MCF 10A (cell line): ENCODE results near the gene RPH3AL. TPM values are rescaled to one million over a fixed set of nuclear protein-coding genes. Genes with fewer than 3 reads are reported as not detected.
"Not testable (repeated sequence)": the region's sequence is repeated elsewhere in the genome, so short reads cannot be mapped to it uniquely, and the experiment has no call there.

Experiments used
- BruUV-seq: library from RNA; stranded (reverse); fragments of 400-500 nt; replicated peaks from 2 replicates; lab custom pipeline; 2021; lab: Mats Ljungman, UMichigan
- CTCF ChIA-PET: fragments of 300-600 bp; sonication (Branson Sonifier 250); formaldehyde crosslinking; extraction: SDS; loops from one replicate; lab custom pipeline; 2021; ENCODE audit warnings: antibody characterized with exemption, inconsistent platforms; lab: Yijun Ruan, JAX
- POLR2A ChIA-PET: fragments of 300-600, 350-650 bp; sonication (Branson Sonifier 250); formaldehyde crosslinking; extraction: SDS; loops from one replicate; lab custom pipeline; 2020; ENCODE audit warnings: antibody characterized with exemption, inconsistent platforms; lab: Yijun Ruan, JAX
- DNase-seq: peaks from one replicate; pipeline ENCODE4 v3.0.0-alpha.2; 2018; ENCODE audit not compliant: unreplicated experiment
- H3K27ac Mint-ChIP-seq: one replicate; pipeline ENCODE4 v1.8.0; 2022; ENCODE audit warnings: mild to moderate bottlenecking, low read depth, mixed read lengths; ENCODE audit not compliant: unreplicated experiment
- H3K27me3 Mint-ChIP-seq: one replicate; pipeline ENCODE4 v1.8.0; 2022; ENCODE audit warnings: mixed read lengths; ENCODE audit not compliant: insufficient read depth, unreplicated experiment
- H3K36me3 Mint-ChIP-seq: one replicate; pipeline ENCODE4 v1.8.0; 2022; ENCODE audit warnings: mild to moderate bottlenecking, moderate library complexity, mixed read lengths; ENCODE audit not compliant: insufficient read depth, unreplicated experiment
- H3K4me1 Mint-ChIP-seq: one replicate; pipeline ENCODE4 v1.8.0; 2022; ENCODE audit warnings: mixed read lengths; ENCODE audit not compliant: insufficient read depth, unreplicated experiment
- H3K4me3 Mint-ChIP-seq: one replicate; pipeline ENCODE4 v1.8.0; 2022; ENCODE audit warnings: mild to moderate bottlenecking, moderate library complexity, mixed read lengths; ENCODE audit not compliant: unreplicated experiment
- H3K9me3 Mint-ChIP-seq: one replicate; pipeline ENCODE4 v1.8.0; 2022; ENCODE audit warnings: mixed read lengths; ENCODE audit not compliant: unreplicated experiment
- intact Hi-C: fragments of 100-400 bp; cut with micrococcal nuclease; formaldehyde crosslinking; loops from 2 replicates; pipeline ENCODE4 v1.14.1; 2022
- total RNA-seq: library from RNA; stranded (reverse); gene quantifications from 2 replicates; pipeline ENCODE4 v1.2.3, GENCODE V29; 2022
- TF ChIP-seq, protein P1 (sequence below): fragments of 200-600 bp; IDR thresholded peaks from one replicate; pipeline ENCODE4 v1.8.0; 2022; ENCODE audit warnings: antibody characterized with exemption, mild to moderate bottlenecking; ENCODE audit not compliant: unreplicated experiment

The RPH3AL gene
- total RNA-seq, 1 experiment from 2014 or later, result 0.89 TPM

DNA sequence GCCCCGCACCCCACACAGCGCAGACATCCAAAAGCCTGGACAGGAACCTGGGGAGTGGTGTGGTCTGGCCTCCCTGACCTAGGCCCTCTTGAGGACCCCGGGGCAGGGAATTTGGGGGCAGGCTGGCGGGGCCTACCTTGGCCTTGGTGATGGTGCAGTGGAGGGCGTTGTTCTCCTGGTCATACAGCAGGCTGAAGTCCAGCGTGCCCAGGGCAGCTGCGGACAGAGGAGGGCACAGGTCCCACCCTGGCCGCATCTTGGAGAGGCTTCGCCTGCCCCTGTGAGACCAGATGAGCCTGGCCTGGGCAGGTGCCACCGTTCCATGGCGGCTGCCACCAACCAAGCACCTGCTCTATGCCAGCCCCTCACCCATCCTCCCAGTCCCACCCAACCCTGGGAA, 180.2 kb downstream of the RPH3AL start:
- no peaks in the 10 kb centered on the region for H3K27me3 Mint-ChIP-seq
- no peaks in the 10 kb centered on the region for H3K36me3 Mint-ChIP-seq
- CTCF ChIA-PET, result no interaction called here
- no peaks in the 10 kb centered on the region for H3K4me1 Mint-ChIP-seq
- H3K9me3 Mint-ChIP-seq, result no peaks in the 10 kb centered on the region
- no peak overlapping the region for H3K27ac Mint-ChIP-seq
- no TSS peak for BruUV-seq
- POLR2A ChIA-PET, result no interaction called here
- intact Hi-C loops, result no loop called here
- DNase-seq, result no peak
- TF ChIP-seq, protein P1, sequence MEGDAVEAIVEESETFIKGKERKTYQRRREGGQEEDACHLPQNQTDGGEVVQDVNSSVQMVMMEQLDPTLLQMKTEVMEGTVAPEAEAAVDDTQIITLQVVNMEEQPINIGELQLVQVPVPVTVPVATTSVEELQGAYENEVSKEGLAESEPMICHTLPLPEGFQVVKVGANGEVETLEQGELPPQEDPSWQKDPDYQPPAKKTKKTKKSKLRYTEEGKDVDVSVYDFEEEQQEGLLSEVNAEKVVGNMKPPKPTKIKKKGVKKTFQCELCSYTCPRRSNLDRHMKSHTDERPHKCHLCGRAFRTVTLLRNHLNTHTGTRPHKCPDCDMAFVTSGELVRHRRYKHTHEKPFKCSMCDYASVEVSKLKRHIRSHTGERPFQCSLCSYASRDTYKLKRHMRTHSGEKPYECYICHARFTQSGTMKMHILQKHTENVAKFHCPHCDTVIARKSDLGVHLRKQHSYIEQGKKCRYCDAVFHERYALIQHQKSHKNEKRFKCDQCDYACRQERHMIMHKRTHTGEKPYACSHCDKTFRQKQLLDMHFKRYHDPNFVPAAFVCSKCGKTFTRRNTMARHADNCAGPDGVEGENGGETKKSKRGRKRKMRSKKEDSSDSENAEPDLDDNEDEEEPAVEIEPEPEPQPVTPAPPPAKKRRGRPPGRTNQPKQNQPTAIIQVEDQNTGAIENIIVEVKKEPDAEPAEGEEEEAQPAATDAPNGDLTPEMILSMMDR, result no peak
- no peak overlapping the region for H3K4me3 Mint-ChIP-seq

DNA sequence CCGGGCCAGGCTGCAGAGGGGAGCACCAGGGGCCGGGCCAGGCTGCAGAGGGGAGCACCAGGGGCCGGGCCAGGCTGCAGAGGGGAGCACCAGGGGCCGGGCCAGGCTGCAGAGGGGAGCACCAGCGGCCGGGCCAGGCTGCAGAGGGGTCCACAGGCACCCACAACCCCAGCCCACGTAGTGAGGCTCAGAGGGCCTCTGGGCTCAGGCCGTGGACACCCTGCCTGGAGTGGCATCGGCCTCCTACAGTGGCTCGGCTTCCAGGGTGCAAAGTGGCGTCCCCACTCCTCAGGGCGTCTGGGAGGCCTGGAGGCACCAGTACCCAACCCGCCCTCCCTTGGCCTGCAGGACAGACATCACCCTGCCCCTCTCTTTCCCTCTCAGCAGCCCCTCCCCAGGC, 180.7 kb downstream of the RPH3AL start:
- intact Hi-C loops, result no loop called here
- Mint-ChIP-seq H3K27me3 (no peaks in the 10 kb centered on the region), H3K4me3 (no peak overlapping the region), H3K36me3 (no peaks in the 10 kb centered on the region), H3K9me3 (no peaks in the 10 kb centered on the region), H3K4me1 (no peaks in the 10 kb centered on the region), H3K27ac (no peak overlapping the region)
- BruUV-seq, result no TSS peak
- no peak for DNase-seq
- CTCF ChIA-PET, result no interaction called here
- POLR2A ChIA-PET, result no interaction called here
- TF ChIP-seq, protein P1, result no peak

DNA sequence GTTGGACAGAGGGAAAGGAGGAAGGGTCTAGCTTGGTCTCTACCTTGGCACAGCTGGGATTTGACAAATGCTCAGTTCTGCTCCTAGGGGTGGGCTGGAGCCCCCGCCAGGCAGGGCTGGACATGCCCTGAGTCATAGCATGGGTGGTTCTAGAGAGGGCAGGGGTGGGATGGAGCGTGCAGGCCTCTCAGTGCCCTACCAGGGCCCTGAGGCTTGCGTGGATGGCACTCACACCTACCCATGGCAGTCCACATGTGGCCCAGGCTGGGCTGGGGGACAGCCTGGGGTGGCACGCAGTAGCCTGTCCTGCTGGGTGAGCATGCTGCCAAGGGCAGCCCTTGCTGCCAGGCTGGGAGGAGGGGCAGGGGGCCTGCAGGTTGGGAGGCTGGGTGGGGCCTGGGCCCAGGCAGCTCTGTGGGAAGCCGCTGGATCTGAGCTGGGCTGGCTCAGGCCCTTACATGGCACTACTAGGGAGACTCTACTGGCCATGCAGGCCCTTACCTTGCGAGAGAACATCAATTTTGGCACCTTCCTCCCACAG, 182.4 kb downstream of the RPH3AL start:
- CTCF ChIA-PET, result no interaction called here
- Mint-ChIP-seq H3K27me3 (no peaks in the 10 kb centered on the region), H3K4me1 (no peaks in the 10 kb centered on the region), H3K27ac (no peak overlapping the region), H3K4me3 (no peak overlapping the region), H3K36me3 (no peaks in the 10 kb centered on the region), H3K9me3 (no peaks in the 10 kb centered on the region)
- BruUV-seq, result no TSS peak
- no peak for DNase-seq
- TF ChIP-seq, protein P1, result no peak
- intact Hi-C loops, result no loop called here
- POLR2A ChIA-PET, result no interaction called here

DNA sequence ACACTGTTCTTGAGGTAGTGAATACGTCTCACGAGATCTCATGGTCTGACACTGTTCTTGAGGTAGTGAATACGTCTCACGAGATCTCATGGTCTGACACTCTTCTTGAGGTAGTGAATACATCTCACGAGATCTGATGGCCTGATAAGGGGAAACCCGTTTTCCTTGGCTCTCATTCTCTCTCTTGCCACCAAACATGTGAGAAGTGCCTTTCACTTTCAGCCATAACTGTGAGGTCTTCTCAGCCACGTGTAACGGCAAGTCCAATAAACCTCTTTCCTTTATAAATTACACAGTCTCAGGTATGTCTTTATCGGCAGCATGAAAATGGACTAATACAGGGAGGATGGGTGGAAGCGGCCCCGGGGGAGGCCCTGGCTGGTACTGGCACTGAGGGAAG, 184.0 kb downstream of the RPH3AL start:
- CTCF ChIA-PET, result interaction anchor here (0.7 kb wide), 1 partner anchor 232 kb away, joined by 3 read pairs; no protein-coding TSS in a partner anchor
- H3K36me3 Mint-ChIP-seq, H3K27me3 Mint-ChIP-seq, intact Hi-C loops, H3K27ac Mint-ChIP-seq, POLR2A ChIA-PET, H3K4me3 Mint-ChIP-seq, H3K9me3 Mint-ChIP-seq, BruUV-seq, DNase-seq, H3K4me1 Mint-ChIP-seq: not testable (repeated sequence)
